B cell (primary cell): ENCODE data around the gene NTN1. TPM values are rescaled to one million over a fixed set of nuclear protein-coding genes. Genes with fewer than 3 reads are reported as not detected.
A peak's percentile ranks its signal among the peaks of the same experiment; 100 is the strongest.

ENCODE experiments used
- ATAC-seq: fragments of 200-7000 bp; cut with Tn5 transposase; one replicate; pipeline ENCODE4 v1.10.0; 2021; ENCODE audit warnings: low read depth, mild to moderate bottlenecking, moderate number of reproducible peaks, moderate library complexity
- CTCF ChIA-PET: fragments of 350-600 bp; sonication (Branson Sonifier 250); formaldehyde crosslinking; loops from one replicate; lab custom pipeline; 2021; ENCODE audit warnings: antibody characterized with exemption, inconsistent platforms; lab: Charles Lee
- POLR2A ChIA-PET: fragments of 350-600 bp; sonication (Branson Sonifier 250); formaldehyde crosslinking; loops from one replicate; lab custom pipeline; 2021; ENCODE audit warnings: antibody characterized with exemption; lab: Charles Lee
- DNase-seq: peaks from one replicate; pipeline ENCODE4 v3.0.0; 2013
- H2AFZ ChIP-seq: 2 replicates; pipeline ENCODE4 v1.6.1; 2012; ENCODE audit warnings: mild to moderate bottlenecking, low read depth, low read length; ENCODE audit not compliant: insufficient read depth, poor library complexity, severe bottlenecking
- H3K27ac ChIP-seq, 2 donors: 1 replicate in 1 of 2; 2 replicates in 1 of 2; pipeline ENCODE4 v1.5.1; 2012 to 2013; ENCODE audit warnings: low read length in 2 of 2, mild to moderate bottlenecking in 2 of 2, moderate library complexity in 1 of 2
- H3K27me3 ChIP-seq, 4 experiments: fragments of 200-600 bp in 1 of 4; sonication (generic) in 1 of 4; replicated peaks in 1 of 4; 1 replicate in 2 of 4; 2 replicates in 2 of 4; pipeline versions ENCODE4 v1.6.1 to v1.7.0; 2013 to 2016; ENCODE audit warnings: low read length in 3 of 4, mild to moderate bottlenecking in 2 of 4, mixed read lengths in 1 of 4, moderate library complexity in 1 of 4; ENCODE audit not compliant: insufficient read depth in 4 of 4, control insufficient read depth in 3 of 4; ENCODE audit errors: control extremely low read depth in 1 of 4
- H3K36me3 ChIP-seq, 2 experiments: replicated peaks in 1 of 2; 1 replicate in 1 of 2; 2 replicates in 1 of 2; pipeline versions ENCODE4 v1.6.1 to v1.7.1; 2013; ENCODE audit warnings: low read length in 1 of 2; ENCODE audit not compliant: insufficient read depth in 2 of 2, control insufficient read depth in 1 of 2; ENCODE audit errors: control extremely low read depth in 1 of 2, extremely low read depth in 1 of 2
- H3K4me1 ChIP-seq, 2 donors: fragments of 200-600 bp in 1 of 2; sonication (generic) in 1 of 2; 1 replicate in 1 of 2; 2 replicates in 1 of 2; pipeline versions ENCODE4 v1.5.1 to v1.6.1; 2013 to 2017; ENCODE audit warnings: low read length in 2 of 2; ENCODE audit not compliant: control insufficient read depth in 2 of 2, insufficient read depth in 2 of 2
- H3K4me2 ChIP-seq: replicated peaks from 2 replicates; pipeline ENCODE3; 2012; ENCODE audit warnings: mild to moderate bottlenecking, low read depth, low read length; ENCODE audit not compliant: poor library complexity, severe bottlenecking
- H3K4me3 ChIP-seq, 5 experiments: fragments of 200-600 bp in 1 of 5; sonication (generic) in 1 of 5; 1 replicate in 3 of 5; 2 replicates in 2 of 5; pipeline versions ENCODE4 v1.5.1 to v1.7.0; 2011 to 2016; ENCODE audit warnings: low read length in 4 of 5, mild to moderate bottlenecking in 4 of 5, low read depth in 2 of 5, control low read depth in 1 of 5, moderate library complexity in 1 of 5; ENCODE audit not compliant: insufficient read depth in 1 of 5; ENCODE audit errors: control extremely low read depth in 1 of 5, extremely low read depth in 1 of 5
- H3K79me2 ChIP-seq: fragments of 200-600 bp; sonication (generic); one replicate; pipeline ENCODE4 v1.6.0; 2016; ENCODE audit warnings: low read length; ENCODE audit not compliant: control insufficient read depth, insufficient read depth
- H3K9ac ChIP-seq: fragments of 200-600 bp; sonication (generic); 2 replicates; pipeline ENCODE4 v1.6.1; 2017; ENCODE audit warnings: mild to moderate bottlenecking, low read length, moderate library complexity
- H3K9me3 ChIP-seq, 3 donors: one replicate each; pipeline versions ENCODE4 v1.6.1 to v1.7.1; 2013; ENCODE audit warnings: low read length in 2 of 3; ENCODE audit not compliant: control insufficient read depth in 2 of 3, insufficient read depth in 1 of 3; ENCODE audit errors: control extremely low read depth in 1 of 3
- H4K20me1 ChIP-seq: 2 replicates; pipeline ENCODE4 v1.6.0; 2012; ENCODE audit warnings: mild to moderate bottlenecking, low read length; ENCODE audit not compliant: insufficient read depth, control insufficient read depth, poor library complexity, severe bottlenecking
- H3K27ac Mint-ChIP-seq: one replicate; pipeline ENCODE4 v1.8.0; 2021; ENCODE audit warnings: mixed read lengths
- H3K27me3 Mint-ChIP-seq: one replicate; pipeline ENCODE4 v1.8.0; 2021; ENCODE audit warnings: mixed read lengths
- H3K4me1 Mint-ChIP-seq: one replicate; pipeline ENCODE4 v1.8.0; 2021; ENCODE audit warnings: mixed read lengths
- H3K4me3 Mint-ChIP-seq: one replicate; pipeline ENCODE4 v1.8.0; 2021; ENCODE audit warnings: mixed read lengths
- H3K9me3 Mint-ChIP-seq: one replicate; pipeline ENCODE4 v1.8.0; 2022; ENCODE audit warnings: mixed read lengths; ENCODE audit not compliant: insufficient read depth
- EZH2 ChIP-seq: IDR thresholded peaks from 2 replicates; pipeline ENCODE4 v1.6.1; 2012; ENCODE audit warnings: borderline replicate concordance, low read depth, mild to moderate bottlenecking, moderate library complexity, low read length; ENCODE audit not compliant: insufficient read depth, poor library complexity, severe bottlenecking
- WGBS: methylation state at CpG from one replicate; pipeline ENCODE4 v1.1.5; 2013; ENCODE audit warnings: missing lambda C conversion rate; ENCODE audit not compliant: insufficient coverage; 5-methylcytosine and 5-hydroxymethylcytosine counted together
- intact Hi-C: fragments of 100-400 bp; cut with micrococcal nuclease; formaldehyde crosslinking; loops from one replicate; pipeline ENCODE4 v1.10.0; 2022
- polyA plus RNA-seq: library from polyadenylated mRNA; depleted of rRNA; stranded (reverse); fragments of >200 nt; gene quantifications from 2 replicates; pipeline ENCODE4 v1.2.3, GENCODE V29; 2012
- total RNA-seq, 2 donors: library from RNA; stranded (reverse); fragments of 120-200 nt in 1 of 2; gene quantifications; 1 replicate in 1 of 2; 2 replicates in 1 of 2; pipeline versions ENCODE4 v1.2.3 to v1.2.4, GENCODE V29; 2013 to 2022
- TF ChIP-seq, protein P1 (sequence below): fragments of 200-600 bp; IDR thresholded peaks from one replicate; pipeline ENCODE4 v1.8.0; 2022; ENCODE audit warnings: antibody characterized with exemption, mild to moderate bottlenecking

NTN1 gene
- total and polyA plus RNA-seq, 2 donors (not counting 1 experiment from before 2014, with no cell fraction given), result 0.10 to 0.25 TPM

DNA sequence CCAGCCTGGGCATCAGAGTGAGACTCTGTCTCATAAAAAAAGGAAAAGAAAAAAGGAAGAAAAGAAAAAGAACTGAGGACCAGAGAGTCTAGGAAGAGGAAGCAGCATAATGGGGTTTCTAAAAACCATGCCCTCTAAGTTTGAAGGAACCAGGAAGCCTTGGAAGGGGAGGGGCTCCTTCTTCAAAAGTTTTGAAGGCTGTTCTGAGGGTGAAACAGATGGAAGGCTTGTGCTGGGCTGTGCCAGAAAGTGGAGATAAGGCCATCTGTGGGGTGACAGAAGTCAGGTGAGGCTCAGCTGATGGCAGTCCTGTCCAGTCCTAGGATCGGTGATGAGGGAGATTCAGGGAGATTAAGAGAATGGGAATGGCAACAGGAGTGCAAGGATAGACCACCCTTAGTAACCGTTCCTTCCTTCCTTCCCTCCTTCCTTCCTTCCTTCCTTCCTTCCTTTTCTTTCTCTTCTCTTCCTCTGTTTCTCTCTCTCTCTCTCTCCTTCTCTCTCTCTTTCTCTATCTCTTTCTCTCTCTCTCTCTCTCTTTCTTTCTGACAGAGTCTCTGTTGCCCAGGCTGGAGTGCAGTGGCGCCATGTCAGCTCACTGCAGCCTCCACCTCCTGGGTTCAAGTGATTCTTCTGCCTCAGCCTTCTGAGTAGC, 182.6 kb downstream of the NTN1 start:
- H2AFZ ChIP-seq, result no peak overlapping the region
- ATAC-seq (no peak), DNase-seq (no peak)
- no peaks in the 10 kb centered on the region for H4K20me1 ChIP-seq
- CTCF ChIA-PET, result no interaction called here
- Mint-ChIP-seq H3K27me3 (no peaks in the 10 kb centered on the region), H3K4me1 (peaks cover 51% of the 10 kb centered on the region), H3K4me3 (no peak overlapping the region), H3K9me3 (no peaks in the 10 kb centered on the region), H3K27ac (peak overlapping the region; percentile 37)
- intact Hi-C loops, result no loop called here
- H3K27me3 ChIP-seq, result no peaks in the 10 kb centered on the region
- H3K4me2 ChIP-seq, result no peak overlapping the region
- peaks cover 0 to 2% (median 0%) of the 10 kb centered on the region in 3 donors for H3K9me3 ChIP-seq
- no peak overlapping the region for H3K9ac ChIP-seq
- H3K27ac ChIP-seq, result no peak overlapping the region
- H3K4me3 ChIP-seq, result no peak overlapping the region
- H3K4me1 ChIP-seq, result peaks cover 41 to 49% of the 10 kb centered on the region in 2 donors
- TF ChIP-seq, protein P1, sequence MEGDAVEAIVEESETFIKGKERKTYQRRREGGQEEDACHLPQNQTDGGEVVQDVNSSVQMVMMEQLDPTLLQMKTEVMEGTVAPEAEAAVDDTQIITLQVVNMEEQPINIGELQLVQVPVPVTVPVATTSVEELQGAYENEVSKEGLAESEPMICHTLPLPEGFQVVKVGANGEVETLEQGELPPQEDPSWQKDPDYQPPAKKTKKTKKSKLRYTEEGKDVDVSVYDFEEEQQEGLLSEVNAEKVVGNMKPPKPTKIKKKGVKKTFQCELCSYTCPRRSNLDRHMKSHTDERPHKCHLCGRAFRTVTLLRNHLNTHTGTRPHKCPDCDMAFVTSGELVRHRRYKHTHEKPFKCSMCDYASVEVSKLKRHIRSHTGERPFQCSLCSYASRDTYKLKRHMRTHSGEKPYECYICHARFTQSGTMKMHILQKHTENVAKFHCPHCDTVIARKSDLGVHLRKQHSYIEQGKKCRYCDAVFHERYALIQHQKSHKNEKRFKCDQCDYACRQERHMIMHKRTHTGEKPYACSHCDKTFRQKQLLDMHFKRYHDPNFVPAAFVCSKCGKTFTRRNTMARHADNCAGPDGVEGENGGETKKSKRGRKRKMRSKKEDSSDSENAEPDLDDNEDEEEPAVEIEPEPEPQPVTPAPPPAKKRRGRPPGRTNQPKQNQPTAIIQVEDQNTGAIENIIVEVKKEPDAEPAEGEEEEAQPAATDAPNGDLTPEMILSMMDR, result peak; percentile 11
- TF ChIP-seq EZH2, result no peak
- POLR2A ChIA-PET, result no interaction called here
- 75% methylated on average over 2 of the region's 3 CpGs for WGBS
- H3K36me3 ChIP-seq, result no peaks in the 10 kb centered on the region
- H3K79me2 ChIP-seq, result no peaks in the 10 kb centered on the region

DNA sequence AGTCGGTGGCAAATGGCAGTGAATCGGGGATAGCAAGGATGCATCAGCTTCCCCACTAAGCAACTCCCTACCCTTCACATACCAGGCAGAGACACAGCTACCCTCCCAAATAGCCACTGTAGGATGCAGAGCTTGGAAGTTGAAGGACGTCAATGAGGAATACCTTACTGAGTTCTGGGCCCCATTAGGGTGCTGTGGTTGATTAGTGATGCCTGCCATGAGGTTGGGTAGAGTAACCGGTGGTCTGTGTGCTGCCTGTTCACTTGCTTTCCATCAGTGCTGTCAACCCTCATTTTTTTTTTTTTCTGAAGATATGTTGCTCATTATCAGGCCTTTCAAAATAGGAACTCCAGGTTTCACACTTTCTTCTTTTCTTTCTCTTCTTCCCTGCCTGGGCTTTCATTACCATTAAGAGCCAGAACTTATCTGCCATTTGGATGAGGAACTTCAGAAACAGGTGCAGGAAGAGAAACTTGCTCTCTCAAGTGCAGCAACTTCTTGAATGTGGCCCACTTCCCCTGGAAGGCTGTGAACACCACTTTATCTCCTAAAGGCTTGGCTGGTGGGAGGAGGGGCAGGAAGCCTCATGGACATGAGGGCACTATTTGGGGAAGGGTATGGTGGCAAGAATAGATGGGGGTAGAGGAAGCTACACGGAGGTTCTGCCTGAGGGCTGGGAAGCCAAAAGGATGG, 183.5 kb downstream of the NTN1 start:
- Histone ChIP-seq H3K79me2 (no peaks in the 10 kb centered on the region), H3K27ac (peak overlapping the region in 1 of 2 donors; percentile 61), H3K9ac (peak overlapping the region; percentile 10), H3K9me3 (no peaks in the 10 kb centered on the region), H4K20me1 (no peaks in the 10 kb centered on the region), H2AFZ (no peak overlapping the region), H3K4me3 (no peak overlapping the region), H3K36me3 (no peaks in the 10 kb centered on the region), H3K27me3 (no peaks in the 10 kb centered on the region), H3K4me2 (peak overlapping the region; percentile 21), H3K4me1 (peaks cover 38 to 44% of the 10 kb centered on the region in 2 donors)
- POLR2A ChIA-PET, result no interaction called here
- H3K27ac Mint-ChIP-seq, result peak overlapping the region; percentile 18
- peak overlapping the region; percentile 9 for H3K4me3 Mint-ChIP-seq
- H3K27me3 Mint-ChIP-seq, result no peaks in the 10 kb centered on the region
- peaks cover 46% of the 10 kb centered on the region for H3K4me1 Mint-ChIP-seq
- no peaks in the 10 kb centered on the region for H3K9me3 Mint-ChIP-seq
- DNase-seq (peak; percentile 43), ATAC-seq (no peak)
- intact Hi-C loops, result no loop called here
- no peak for TF ChIP-seq EZH2
- TF ChIP-seq, protein P1, result no peak
- CTCF ChIA-PET, result no interaction called here
- 61% methylated on average over 3 of the region's 5 CpGs for WGBS
